Immature natural killer cell (primary cell): ENCODE data around the gene AUNIP. TPM values are rescaled to one million over a fixed set of nuclear protein-coding genes. Genes with fewer than 3 reads are reported as not detected.

Source experiments
- DNase-seq, 3 donors: peaks; one replicate each; pipeline ENCODE4 v3.0.0; 2022; ENCODE audit warnings: mixed read lengths in 1 of 3
- H3K27ac Mint-ChIP-seq, 6 donors: one replicate each; pipeline ENCODE4 v1.8.0; 2020; ENCODE audit warnings: mixed read lengths in 6 of 6, mild to moderate bottlenecking in 5 of 6, inconsistent platforms in 4 of 6, moderate library complexity in 3 of 6
- H3K27me3 Mint-ChIP-seq, 3 donors: one replicate each; pipeline ENCODE4 v1.8.0; 2020 to 2021; ENCODE audit warnings: low read depth in 3 of 3, mild to moderate bottlenecking in 3 of 3, mixed read lengths in 3 of 3, moderate library complexity in 3 of 3, inconsistent platforms in 1 of 3
- H3K36me3 Mint-ChIP-seq, 3 donors: one replicate each; pipeline ENCODE4 v1.8.0; 2020; ENCODE audit warnings: mixed read lengths in 3 of 3, inconsistent platforms in 2 of 3, mild to moderate bottlenecking in 2 of 3
- H3K4me1 Mint-ChIP-seq, 2 donors: one replicate each; pipeline ENCODE4 v1.8.0; 2020; ENCODE audit warnings: inconsistent platforms in 2 of 2, mild to moderate bottlenecking in 2 of 2, mixed read lengths in 2 of 2, moderate library complexity in 1 of 2
- H3K4me3 Mint-ChIP-seq, 5 donors: one replicate each; pipeline ENCODE4 v1.8.0; 2020; ENCODE audit warnings: mild to moderate bottlenecking in 5 of 5, mixed read lengths in 5 of 5, inconsistent platforms in 3 of 5, moderate library complexity in 3 of 5
- H3K9me3 Mint-ChIP-seq, 6 donors: one replicate each; pipeline ENCODE4 v1.8.0; 2020; ENCODE audit warnings: mild to moderate bottlenecking in 6 of 6, mixed read lengths in 6 of 6, inconsistent platforms in 4 of 6, moderate library complexity in 3 of 6
- polyA plus RNA-seq, 3 donors: library from polyadenylated mRNA; unstranded; fragments of 300-500 nt; fragmentation: Illumina TruSeq; gene quantifications; one replicate each; pipeline ENCODE4 v1.2.3, GENCODE V29; 2021

AUNIP gene
- polyA plus RNA-seq, 3 donors from 2014 or later, result 0.31 to 0.37 TPM; not detected in 1

GRCh38 chr1:25878690-25879089, 19.4 kb upstream of the AUNIP start:
- DNase-seq, result no peak
- Mint-ChIP-seq H3K27ac (no peak overlapping the region), H3K4me1 (peaks cover 4 to 9% of the 10 kb centered on the region in 2 donors)

DNA sequence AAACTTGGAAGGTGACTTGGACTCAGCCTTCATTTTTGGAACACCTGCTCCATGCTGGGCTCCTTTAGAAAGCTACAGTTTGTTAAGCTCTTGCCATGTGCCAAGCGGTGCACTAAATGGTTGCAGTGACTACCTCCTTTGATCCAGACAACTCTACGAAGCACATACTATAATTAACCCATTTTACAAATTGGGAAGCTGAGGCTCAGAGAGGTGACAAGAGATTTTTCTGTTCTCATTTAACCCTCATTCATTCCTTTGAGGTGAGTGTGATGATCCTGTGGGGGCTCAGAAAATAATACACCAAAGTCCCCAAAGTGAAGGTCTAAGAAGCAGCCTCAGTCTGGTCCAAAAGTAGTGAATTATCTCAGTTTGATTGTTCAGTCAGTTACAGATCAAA, 17.9 kb upstream of the AUNIP start:
- DNase-seq, result no peak
- Mint-ChIP-seq H3K9me3 (no peaks in the 10 kb centered on the region), H3K4me3 (no peak overlapping the region), H3K27ac (no peak overlapping the region), H3K4me1 (peaks cover 4 to 9% of the 10 kb centered on the region in 2 donors), H3K27me3 (peaks cover 0 to 4% (median 0%) of the 10 kb centered on the region in 3 donors), H3K36me3 (no peaks in the 10 kb centered on the region)

More at GRCh38 chr1:25878690-25879089, 19.4 kb upstream of the AUNIP start:
- Mint-ChIP-seq H3K9me3 (no peaks in the 10 kb centered on the region), H3K4me3 (no peak overlapping the region), H3K27me3 (peaks cover 0 to 4% (median 0%) of the 10 kb centered on the region in 3 donors), H3K36me3 (no peaks in the 10 kb centered on the region)

DNA sequence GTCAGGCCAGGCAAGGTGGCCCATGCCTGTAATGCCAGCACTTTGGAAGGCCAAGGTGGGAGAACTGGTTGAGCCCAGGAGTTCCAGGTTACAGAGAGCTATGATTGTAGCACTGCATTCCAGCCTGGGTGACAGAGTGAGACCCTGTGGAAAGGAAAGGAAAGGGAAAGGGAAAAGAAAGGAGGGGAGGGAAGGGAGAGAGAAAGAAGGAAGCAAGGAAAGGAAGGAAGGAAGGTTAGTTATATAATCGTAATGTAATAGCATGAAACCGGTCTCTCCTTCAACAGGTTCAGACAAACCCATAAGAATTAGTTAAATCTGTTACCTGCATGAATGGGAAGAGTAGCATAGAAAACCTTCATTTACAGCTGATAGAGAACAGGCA, 17.4 kb upstream of the AUNIP start:
- Mint-ChIP-seq H3K4me3 (peak overlapping the region in 3 of 5 donors; percentile 72 to 80 (median 78)), H3K27ac (peak overlapping the region in 4 of 6 donors; percentile 8 to 54 (median 46)), H3K27me3 (peaks cover 0 to 4% (median 0%) of the 10 kb centered on the region in 3 donors), H3K4me1 (peaks cover 4 to 9% of the 10 kb centered on the region in 2 donors), H3K36me3 (no peaks in the 10 kb centered on the region), H3K9me3 (no peaks in the 10 kb centered on the region)
- DNase-seq, result no peak

GRCh38 chr1:25875856-25876692, 16.8 kb upstream of the AUNIP start:
- no peaks in the 10 kb centered on the region for H3K9me3 Mint-ChIP-seq
- peak overlapping the region; percentile 72 to 85 (median 80) for H3K4me3 Mint-ChIP-seq
- H3K36me3 Mint-ChIP-seq, result no peaks in the 10 kb centered on the region
- no peak for DNase-seq
- H3K27ac Mint-ChIP-seq, result peak overlapping the region; percentile 37 to 80 (median 63)
- peaks cover 0 to 4% (median 0%) of the 10 kb centered on the region in 3 donors for H3K27me3 Mint-ChIP-seq
- peaks cover 4 to 9% of the 10 kb centered on the region in 2 donors for H3K4me1 Mint-ChIP-seq

- DNase-seq, result peak; percentile 72 to 73 (median 72)
- peak within 1 kb of the TSS; percentile 80 to 85 (median 82) for H3K4me3 Mint-ChIP-seq
- no peaks in the 10 kb centered on the region for H3K9me3 Mint-ChIP-seq
- H3K36me3 Mint-ChIP-seq, result no peaks in the 10 kb centered on the region
- H3K27me3 Mint-ChIP-seq, result peaks cover 0 to 4% (median 0%) of the 10 kb centered on the region in 3 donors
- peak within 1 kb of the TSS; percentile 37 to 80 (median 66) for H3K27ac Mint-ChIP-seq
- H3K4me1 Mint-ChIP-seq, result peaks cover 4 to 9% of the 10 kb centered on the region in 2 donors
Observed at GRCh38 chr1:25875154-25875855, 16.0 kb upstream of the AUNIP start, which contains the start of gene PAQR7. TSS of gene PAQR7 (minus strand) at chr1:25875708. CDS start at chr1:25863839, 11,869 bp downstream.

- no peak for DNase-seq
- Mint-ChIP-seq H3K36me3 (no peaks in the 10 kb centered on the region), H3K4me3 (peak overlapping the region; percentile 80 to 84 (median 82)), H3K27ac (peak overlapping the region in 3 of 6 donors; percentile 59 to 77 (median 66)), H3K27me3 (peaks cover 0 to 4% (median 0%) of the 10 kb centered on the region in 3 donors), H3K9me3 (no peaks in the 10 kb centered on the region), H3K4me1 (peaks cover 4 to 9% of the 10 kb centered on the region in 2 donors)
Observed at GRCh38 chr1:25874635-25875153, 15.4 kb upstream of the AUNIP start.

DNA sequence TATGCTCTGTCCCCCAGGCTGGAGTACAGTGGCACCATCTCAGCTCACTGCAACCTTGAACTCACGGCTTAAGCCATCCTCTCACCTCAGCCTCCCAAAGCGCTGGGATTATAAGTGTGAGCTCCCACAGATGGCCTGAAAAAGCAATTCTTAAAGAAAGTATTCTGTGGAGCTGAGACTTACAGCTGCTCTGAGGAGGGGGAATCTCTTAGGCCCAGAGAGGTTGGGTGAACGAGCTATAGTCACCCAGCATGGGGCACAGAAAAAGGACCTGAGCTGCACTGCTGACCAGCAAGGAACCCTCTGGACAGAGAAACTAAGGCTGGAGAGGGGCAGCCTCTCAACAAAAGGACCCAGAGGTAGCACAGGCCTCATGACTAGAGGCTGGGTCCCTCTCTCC, 15.0 kb upstream of the AUNIP start:
- no peak for DNase-seq
- peaks cover 4 to 9% of the 10 kb centered on the region in 2 donors for H3K4me1 Mint-ChIP-seq
- H3K36me3 Mint-ChIP-seq, result no peaks in the 10 kb centered on the region
- H3K9me3 Mint-ChIP-seq, result no peaks in the 10 kb centered on the region
- H3K27ac Mint-ChIP-seq, result no peak overlapping the region
- H3K4me3 Mint-ChIP-seq, result peak overlapping the region in 1 of 5 donors; percentile 15
- peaks cover 0 to 4% (median 0%) of the 10 kb centered on the region in 3 donors for H3K27me3 Mint-ChIP-seq

GRCh38 chr1:25873120-25873519, 13.9 kb upstream of the AUNIP start:
- Mint-ChIP-seq H3K4me1 (peaks cover 4 to 9% of the 10 kb centered on the region in 2 donors), H3K27ac (peak overlapping the region in 1 of 6 donors; percentile 49), H3K9me3 (no peaks in the 10 kb centered on the region), H3K4me3 (no peak overlapping the region), H3K27me3 (peaks cover 0 to 4% (median 0%) of the 10 kb centered on the region in 3 donors), H3K36me3 (no peaks in the 10 kb centered on the region)
- DNase-seq, result no peak

DNA sequence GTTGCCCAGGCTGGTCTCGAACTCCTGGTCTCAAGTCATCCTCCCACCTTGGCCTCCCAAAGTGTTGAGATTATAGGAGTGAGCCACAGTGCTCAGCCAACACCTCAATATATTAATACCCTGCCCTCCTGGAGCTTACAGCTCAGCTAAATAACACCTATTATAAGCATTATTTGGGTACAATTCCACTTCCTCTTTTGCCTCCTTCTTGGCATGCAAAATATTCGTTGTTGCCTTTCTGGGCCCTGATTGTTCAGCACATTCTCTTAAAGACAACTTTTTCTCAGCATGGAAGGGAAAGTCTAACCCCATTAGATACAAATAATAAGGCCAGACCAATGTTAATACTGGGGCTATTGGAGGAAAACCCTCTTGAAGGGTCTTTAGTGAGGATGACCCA, 13.5 kb upstream of the AUNIP start:
- H3K27ac Mint-ChIP-seq, result no peak overlapping the region
- peaks cover 0 to 4% (median 0%) of the 10 kb centered on the region in 3 donors for H3K27me3 Mint-ChIP-seq
- DNase-seq, result no peak
- H3K36me3 Mint-ChIP-seq, result no peaks in the 10 kb centered on the region
- no peaks in the 10 kb centered on the region for H3K9me3 Mint-ChIP-seq
- H3K4me1 Mint-ChIP-seq, result peaks cover 4 to 9% of the 10 kb centered on the region in 2 donors
- no peak overlapping the region for H3K4me3 Mint-ChIP-seq

DNA sequence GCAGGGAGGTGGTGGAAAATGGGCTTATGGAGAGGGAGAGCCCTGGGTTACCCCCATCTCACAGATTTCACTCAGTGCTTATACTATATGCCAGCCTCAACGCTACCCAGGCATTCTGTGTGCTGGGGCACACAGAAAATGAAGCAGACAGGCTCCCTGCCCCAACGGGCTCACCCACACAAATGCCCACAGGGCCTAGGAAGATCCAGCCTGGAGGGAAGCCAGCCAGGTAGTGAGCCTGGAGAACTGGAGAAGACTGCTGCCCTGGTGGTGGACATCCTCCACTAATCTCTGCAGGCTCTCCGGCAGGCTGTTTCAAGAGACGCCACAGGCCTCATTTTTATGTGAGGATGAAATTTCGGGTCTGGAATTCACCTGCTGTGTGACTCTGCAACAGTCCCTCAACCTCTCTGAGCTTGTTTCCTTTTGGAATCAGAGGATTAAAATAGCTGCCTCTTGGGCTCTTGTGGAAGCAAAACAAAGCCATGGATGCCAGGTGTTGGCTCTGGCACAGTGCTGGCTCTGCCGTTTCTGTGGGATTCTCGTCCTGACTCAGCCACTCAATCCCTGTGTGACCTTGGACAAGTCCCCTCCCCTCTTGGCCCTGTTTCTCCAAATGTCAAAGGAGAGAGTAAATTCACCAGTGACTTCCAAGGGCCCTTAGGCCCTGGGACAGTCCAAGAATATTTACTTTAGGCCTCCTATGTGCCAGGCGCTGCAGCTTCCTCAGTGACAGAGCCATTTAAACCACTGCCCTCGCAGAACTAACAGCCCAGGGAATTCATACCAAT, 12.6 kb upstream of the AUNIP start:
- H3K27ac Mint-ChIP-seq, result no peak overlapping the region
- peaks cover 0 to 6% (median 0%) of the 10 kb centered on the region in 3 donors for H3K27me3 Mint-ChIP-seq
- H3K4me1 Mint-ChIP-seq, result peaks cover 4 to 9% of the 10 kb centered on the region in 2 donors
- DNase-seq, result no peak
- no peaks in the 10 kb centered on the region for H3K36me3 Mint-ChIP-seq
- H3K9me3 Mint-ChIP-seq, result no peaks in the 10 kb centered on the region
- H3K4me3 Mint-ChIP-seq, result no peak overlapping the region

GRCh38 chr1:25871086-25871703, 11.9 kb upstream of the AUNIP start:
- H3K36me3 Mint-ChIP-seq, result no peaks in the 10 kb centered on the region
- no peaks in the 10 kb centered on the region for H3K9me3 Mint-ChIP-seq
- DNase-seq, result no peak

GRCh38 chr1:25870614-25871013, 11.4 kb upstream of the AUNIP start:
- H3K27ac Mint-ChIP-seq, result no peak overlapping the region
- peaks cover 0 to 4% of the 10 kb centered on the region in 2 donors for H3K4me1 Mint-ChIP-seq
- H3K36me3 Mint-ChIP-seq, result no peaks in the 10 kb centered on the region
- H3K9me3 Mint-ChIP-seq, result no peaks in the 10 kb centered on the region
- peaks cover 0 to 5% (median 2%) of the 10 kb centered on the region in 3 donors for H3K27me3 Mint-ChIP-seq
- no peak overlapping the region for H3K4me3 Mint-ChIP-seq
- DNase-seq, result no peak

More at GRCh38 chr1:25871086-25871703, 11.9 kb upstream of the AUNIP start:
- Mint-ChIP-seq H3K27ac (no peak overlapping the region), H3K4me3 (no peak overlapping the region), H3K27me3 (peaks cover 0 to 5% (median 1%) of the 10 kb centered on the region in 3 donors), H3K4me1 (peaks cover 2 to 7% of the 10 kb centered on the region in 2 donors)
